Neuron (in vitro differentiated cells): ENCODE results near the gene PTCD1.
"Not testable (repeated sequence)": the region's sequence is repeated elsewhere in the genome, so short reads cannot be mapped to it uniquely, and the experiment has no call there.

Source experiments
- H2AFZ ChIP-seq: one replicate; pipeline ENCODE4 v1.6.1; 2013; ENCODE audit warnings: low read depth, mild to moderate bottlenecking, inconsistent platforms, low read length, moderate library complexity
- H3K27me3 ChIP-seq: one replicate; pipeline ENCODE4 v1.6.1; 2013; ENCODE audit warnings: low read length; ENCODE audit not compliant: insufficient read depth
- H3K36me3 ChIP-seq: one replicate; pipeline ENCODE4 v1.6.1; 2013; ENCODE audit warnings: low read length; ENCODE audit not compliant: insufficient read depth
- H3K4me1 ChIP-seq: one replicate; pipeline ENCODE4 v1.6.1; 2013; ENCODE audit warnings: low read length; ENCODE audit not compliant: insufficient read depth
- H3K4me3 ChIP-seq: 2 replicates; pipeline ENCODE4 v1.5.1; 2013; ENCODE audit warnings: mild to moderate bottlenecking, low read length, moderate library complexity
- H3K9me3 ChIP-seq: one replicate; pipeline ENCODE4 v1.6.1; 2013; ENCODE audit warnings: low read length

The PTCD1 gene

DNA sequence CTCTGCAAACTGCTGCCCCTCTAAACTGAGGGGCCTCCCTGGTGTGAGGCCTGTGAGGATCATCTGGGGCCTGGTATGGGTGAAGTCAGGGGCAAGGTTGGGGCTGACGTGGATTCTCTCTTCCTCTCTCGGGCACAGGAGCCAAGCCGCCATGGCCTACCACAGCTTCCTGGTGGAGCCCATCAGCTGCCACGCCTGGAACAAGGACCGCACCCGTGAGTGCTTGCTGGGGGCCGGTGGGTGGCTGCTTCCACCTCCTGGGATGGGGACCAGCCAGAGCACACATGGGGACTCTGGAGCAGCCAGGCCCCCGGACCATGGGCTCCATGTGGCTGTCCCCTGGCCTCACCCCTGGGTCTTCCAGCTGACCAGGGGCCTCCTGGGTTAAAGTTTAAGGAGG, 53.0 kb downstream of the PTCD1 start:
- H3K4me3 ChIP-seq: no peak overlapping the region
- H3K4me1 ChIP-seq: no peaks in the 10 kb centered on the region
- no peaks in the 10 kb centered on the region for H3K27me3 ChIP-seq
- H3K9me3 ChIP-seq: no peaks in the 10 kb centered on the region
- H2AFZ ChIP-seq: no peak overlapping the region
- H3K36me3 ChIP-seq: no peaks in the 10 kb centered on the region

DNA sequence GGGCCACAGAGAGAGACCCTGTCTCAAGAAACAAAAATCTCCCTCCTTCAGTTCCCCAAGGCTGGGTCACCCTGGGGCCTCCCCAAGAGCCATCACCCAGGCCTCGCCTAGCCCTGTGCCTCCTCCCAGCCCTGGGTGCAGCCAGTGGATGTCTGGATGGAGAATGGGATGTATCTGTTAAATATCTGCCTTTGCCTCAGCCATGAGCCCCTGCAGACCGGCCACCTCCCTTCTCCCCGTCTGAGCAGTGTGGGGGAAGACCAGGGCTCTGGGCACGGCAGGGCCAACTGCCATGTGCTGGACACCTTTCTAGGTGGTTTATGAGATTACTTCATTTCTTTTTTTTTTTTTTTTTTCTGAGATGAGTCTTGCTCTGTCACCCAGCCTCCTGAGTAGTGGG, 54.1 kb downstream of the PTCD1 start:
- no peaks in the 10 kb centered on the region for H3K9me3 ChIP-seq
- H3K4me3 ChIP-seq: no peak overlapping the region
- no peaks in the 10 kb centered on the region for H3K36me3 ChIP-seq
- H3K27me3 ChIP-seq: no peaks in the 10 kb centered on the region
- H2AFZ ChIP-seq: no peak overlapping the region
- no peaks in the 10 kb centered on the region for H3K4me1 ChIP-seq

DNA sequence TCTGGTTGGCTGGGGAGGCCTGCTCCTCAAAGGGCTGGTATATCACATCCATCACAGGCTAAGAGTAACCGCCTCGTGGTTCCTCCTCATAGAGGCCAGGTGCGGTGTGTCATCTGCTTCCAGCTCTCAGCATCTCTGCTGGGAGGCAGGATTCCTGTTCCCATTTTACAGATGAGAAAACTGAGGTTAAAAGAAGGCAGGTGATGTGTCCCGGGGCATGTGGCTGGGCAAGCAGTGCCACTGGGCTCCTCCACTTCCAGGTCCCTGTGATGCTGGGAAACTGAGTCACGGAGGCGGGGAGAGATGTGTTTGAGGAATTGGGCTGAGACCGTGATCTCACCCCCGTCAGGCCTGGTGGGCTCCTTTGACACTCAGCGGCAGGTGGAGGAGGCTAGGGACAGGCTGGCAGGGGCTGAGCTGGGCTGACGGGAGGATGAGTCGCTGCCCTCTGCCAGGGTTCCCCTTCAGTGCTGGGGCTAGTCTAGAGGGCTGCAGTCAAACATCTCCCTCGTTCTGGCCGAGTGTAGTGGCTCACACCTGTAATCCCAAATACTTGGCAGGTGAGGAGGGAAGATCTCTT, 54.7 kb downstream of the PTCD1 start:
- Histone ChIP-seq H2AFZ (no peak overlapping the region), H3K4me1 (no peaks in the 10 kb centered on the region), H3K27me3 (no peaks in the 10 kb centered on the region), H3K36me3 (no peaks in the 10 kb centered on the region), H3K4me3 (no peak overlapping the region), H3K9me3 (no peaks in the 10 kb centered on the region)

DNA sequence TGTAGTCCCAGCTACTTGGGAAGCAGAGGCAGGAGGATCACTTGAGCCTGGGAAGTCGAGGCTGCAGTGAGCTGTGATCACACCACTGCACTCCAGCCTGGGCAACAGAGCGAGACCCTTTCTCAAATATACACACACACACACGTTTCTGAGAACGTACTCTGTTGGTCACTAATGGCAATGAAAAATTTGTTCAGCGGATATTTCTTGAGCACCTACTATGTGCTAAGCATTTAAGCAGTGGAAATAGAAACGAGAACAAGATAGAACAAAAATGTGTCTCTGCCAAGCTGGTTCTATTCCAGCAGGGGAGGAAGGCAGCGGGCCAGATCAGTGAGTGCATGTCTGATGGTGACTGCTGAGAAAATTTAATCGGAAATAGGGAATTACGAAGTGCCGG, 55.4 kb downstream of the PTCD1 start:
- H3K36me3 ChIP-seq: no peaks in the 10 kb centered on the region
- no peak overlapping the region for H3K4me3 ChIP-seq
- H2AFZ ChIP-seq: no peak overlapping the region
- no peaks in the 10 kb centered on the region for H3K27me3 ChIP-seq
- H3K4me1 ChIP-seq: no peaks in the 10 kb centered on the region
- no peaks in the 10 kb centered on the region for H3K9me3 ChIP-seq

DNA sequence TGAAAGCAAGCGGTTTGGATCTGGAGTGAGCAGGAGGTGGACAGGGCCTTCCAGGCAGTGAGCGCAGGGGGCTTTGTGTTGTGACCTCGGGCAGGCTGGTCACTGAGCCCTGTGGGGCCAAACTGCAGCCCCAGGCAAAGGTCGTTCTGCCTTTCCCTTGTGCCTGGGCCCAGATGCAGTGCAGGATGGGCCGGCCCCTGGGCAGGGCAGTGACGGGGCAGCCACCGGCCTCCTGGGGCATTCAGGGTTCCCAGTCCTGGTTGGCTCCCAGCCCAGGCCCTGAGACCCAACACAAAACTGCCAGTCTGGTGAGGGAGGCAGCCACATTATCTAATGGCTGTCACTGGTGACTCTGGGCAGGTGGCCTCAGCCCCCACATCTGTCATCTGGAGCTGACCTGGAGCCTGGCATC, 56.9 kb downstream of the PTCD1 start:
- Histone ChIP-seq H3K36me3 (no peaks in the 10 kb centered on the region), H2AFZ (no peak overlapping the region), H3K4me3 (no peak overlapping the region), H3K4me1 (no peaks in the 10 kb centered on the region), H3K27me3 (no peaks in the 10 kb centered on the region), H3K9me3 (no peaks in the 10 kb centered on the region)

DNA sequence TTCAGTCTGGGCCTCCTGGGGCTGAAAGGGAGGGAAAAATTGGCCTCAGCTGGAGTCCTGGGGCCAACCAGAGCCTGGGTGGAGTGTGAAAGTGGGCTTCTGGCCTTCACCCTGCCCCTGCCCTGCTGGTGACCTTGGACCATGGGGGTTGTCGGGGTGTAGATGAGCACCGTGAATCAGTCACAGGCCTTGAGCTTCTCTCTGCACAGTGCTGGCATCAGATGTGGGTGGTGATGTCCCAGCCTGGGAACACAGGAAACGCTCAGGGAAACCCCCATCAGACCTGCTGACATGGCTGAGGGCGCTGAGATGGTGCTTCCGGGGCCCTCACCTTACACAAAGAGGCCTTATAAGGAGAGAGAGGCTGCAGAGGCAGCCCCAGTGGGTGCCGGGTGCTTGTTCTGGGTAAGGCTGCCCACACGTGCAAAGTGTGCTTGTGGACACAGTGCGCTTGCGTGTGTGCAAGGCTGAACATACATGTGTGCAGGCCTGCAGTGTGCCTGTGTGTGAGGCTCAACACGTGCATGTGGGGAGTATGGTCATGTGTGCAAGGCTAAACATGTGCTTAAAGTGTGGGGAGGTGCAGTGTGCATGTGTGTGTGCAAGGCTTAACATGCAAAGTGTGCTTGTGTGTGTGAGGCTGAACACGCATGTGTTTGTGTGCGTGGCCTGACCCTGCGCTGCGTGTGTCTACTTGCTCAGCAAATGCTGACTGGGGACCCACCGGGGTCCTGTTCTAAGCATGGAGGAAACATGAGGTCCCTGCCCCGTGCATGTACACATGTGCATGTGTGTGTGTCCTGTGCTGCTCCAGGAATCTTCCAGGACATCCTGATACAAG, 57.6 kb downstream of the PTCD1 start:
- H3K4me1 ChIP-seq: no peaks in the 10 kb centered on the region
- H3K4me3 ChIP-seq: no peak overlapping the region
- no peak overlapping the region for H2AFZ ChIP-seq
- no peaks in the 10 kb centered on the region for H3K27me3 ChIP-seq
- no peaks in the 10 kb centered on the region for H3K36me3 ChIP-seq
- H3K9me3 ChIP-seq: no peaks in the 10 kb centered on the region

DNA sequence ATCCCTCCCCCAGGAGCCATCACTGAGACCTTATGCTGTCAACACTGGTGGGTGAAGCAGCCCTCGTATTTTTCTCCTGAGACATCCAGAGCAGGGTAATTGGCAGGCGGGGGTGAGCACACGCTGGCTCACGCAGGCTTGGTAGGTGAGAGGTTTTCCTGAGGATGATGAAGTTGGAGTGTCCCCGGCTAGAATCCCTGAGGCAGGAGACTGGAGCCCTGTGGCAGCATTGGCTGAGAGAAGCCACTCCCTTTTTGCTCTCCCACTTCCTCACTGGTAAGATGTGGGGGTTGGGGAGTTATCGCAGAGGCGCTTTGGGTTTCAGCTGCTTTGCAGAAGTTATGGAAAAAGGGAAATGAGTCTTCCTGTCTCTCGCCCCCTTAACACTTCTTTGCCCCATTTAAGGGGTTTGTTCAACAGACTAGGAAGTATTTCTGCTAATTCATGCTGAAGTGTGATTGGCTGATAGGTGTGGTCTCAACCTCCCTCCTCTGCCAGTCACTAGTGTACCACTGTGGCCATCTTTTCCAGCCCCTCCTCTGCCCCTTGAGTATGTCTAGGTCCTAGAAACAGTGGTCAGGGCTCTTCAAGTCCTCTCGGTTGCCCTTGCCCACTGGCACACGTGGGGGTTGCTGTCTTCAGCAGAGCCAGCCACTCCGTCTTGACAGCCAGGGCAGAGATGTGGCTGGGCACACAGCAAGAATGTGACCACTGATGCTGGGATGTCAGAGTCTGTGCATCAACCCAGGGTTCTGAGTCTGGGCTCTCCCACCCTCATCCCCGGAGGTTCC, 58.4 kb downstream of the PTCD1 start:
- no peaks in the 10 kb centered on the region for H3K36me3 ChIP-seq
- H3K27me3 ChIP-seq: no peaks in the 10 kb centered on the region
- H2AFZ ChIP-seq: no peak overlapping the region
- no peak overlapping the region for H3K4me3 ChIP-seq
- no peaks in the 10 kb centered on the region for H3K4me1 ChIP-seq
- no peaks in the 10 kb centered on the region for H3K9me3 ChIP-seq

DNA sequence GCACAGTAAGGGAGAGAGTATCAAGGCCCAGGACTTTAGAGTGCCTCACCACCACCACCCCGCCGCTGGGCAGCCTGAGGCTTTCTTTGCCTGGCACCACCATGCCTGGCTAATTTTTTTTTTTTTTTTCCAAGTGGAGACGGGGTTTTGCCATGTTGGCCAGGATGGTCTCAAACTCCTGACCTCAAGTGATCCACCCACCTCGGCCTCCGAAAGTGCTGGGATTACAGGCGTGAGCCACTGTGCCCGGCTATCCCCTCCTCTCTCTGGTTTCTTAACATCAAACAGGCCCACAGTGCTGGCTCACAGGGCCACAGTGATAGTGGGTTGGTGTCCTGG, 58.9 kb downstream of the PTCD1 start:
- H3K4me3 ChIP-seq, H3K4me1 ChIP-seq, H3K9me3 ChIP-seq, H2AFZ ChIP-seq, H3K36me3 ChIP-seq, H3K27me3 ChIP-seq: not testable (repeated sequence)

DNA sequence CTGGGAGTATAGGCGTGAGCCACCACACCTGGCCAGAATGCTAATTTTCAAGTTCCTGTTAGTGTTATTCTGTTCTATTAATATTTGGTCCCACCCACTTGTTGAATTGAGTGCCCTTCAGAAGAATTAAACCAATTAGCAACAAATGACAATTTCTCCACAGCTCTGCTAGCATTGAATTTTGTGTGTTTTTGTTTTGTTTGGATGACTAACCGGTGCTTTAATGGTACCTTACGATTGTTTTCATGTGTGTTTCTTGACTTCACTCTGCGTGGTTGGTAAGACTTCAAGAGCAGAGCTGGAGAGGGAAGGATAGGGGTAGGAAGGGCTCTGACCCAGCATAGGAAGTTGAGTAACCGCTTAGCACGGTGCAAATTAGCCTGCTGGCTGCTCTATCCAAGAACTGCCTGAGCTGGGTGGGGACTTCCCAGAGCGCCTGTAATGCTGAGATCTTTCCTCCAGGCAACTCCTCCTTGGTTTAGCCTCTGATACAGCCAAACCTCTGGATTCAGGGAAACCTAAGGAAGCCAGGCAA, 59.5 kb downstream of the PTCD1 start:
- no peaks in the 10 kb centered on the region for H3K36me3 ChIP-seq
- no peak overlapping the region for H2AFZ ChIP-seq
- no peak overlapping the region for H3K4me3 ChIP-seq
- H3K4me1 ChIP-seq: no peaks in the 10 kb centered on the region
- no peaks in the 10 kb centered on the region for H3K27me3 ChIP-seq
- H3K9me3 ChIP-seq: no peaks in the 10 kb centered on the region

DNA sequence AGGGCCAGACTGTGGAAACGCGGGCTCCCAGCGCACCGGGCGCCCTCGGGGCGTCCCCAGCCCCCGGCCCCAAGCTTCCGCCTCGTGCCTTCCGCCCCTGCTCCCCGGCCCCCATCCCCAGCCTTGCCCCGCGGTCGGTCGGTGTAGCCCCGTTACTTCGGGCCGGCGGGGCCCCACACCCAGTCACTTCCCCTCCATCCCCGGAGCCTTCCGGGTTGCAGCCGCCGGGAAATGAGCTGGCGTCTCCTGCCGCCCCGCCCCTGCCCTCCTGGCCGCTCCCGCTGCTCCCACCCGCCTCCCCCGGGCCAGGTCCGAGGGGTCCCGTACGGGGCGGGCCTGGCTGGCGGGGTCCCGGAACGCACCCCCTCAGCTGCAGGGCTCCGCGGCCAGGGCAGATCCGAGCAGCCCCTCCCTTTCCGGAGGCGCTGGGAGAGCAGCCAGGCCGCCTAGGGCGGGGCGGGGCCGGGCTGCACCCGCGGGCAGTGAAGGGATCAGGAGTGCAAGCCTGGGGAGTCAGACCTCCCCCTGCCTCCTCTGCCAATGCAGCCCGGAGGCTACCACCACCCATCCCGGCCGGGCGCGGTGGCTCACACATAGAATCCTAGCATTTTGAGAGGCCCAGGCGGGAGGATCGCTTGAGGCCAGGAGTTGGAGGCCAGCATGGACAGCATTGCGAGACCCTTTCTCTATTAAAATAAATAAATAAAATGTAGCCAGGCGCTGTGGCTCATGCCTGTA, 63.4 kb downstream of the PTCD1 start:
- Histone ChIP-seq H3K9me3 (no peaks in the 10 kb centered on the region), H3K4me3 (peak overlapping the region; percentile 58), H3K27me3 (no peaks in the 10 kb centered on the region), H2AFZ (peak overlapping the region; percentile 90), H3K4me1 (no peaks in the 10 kb centered on the region), H3K36me3 (peaks cover 2% of the 10 kb centered on the region)

DNA sequence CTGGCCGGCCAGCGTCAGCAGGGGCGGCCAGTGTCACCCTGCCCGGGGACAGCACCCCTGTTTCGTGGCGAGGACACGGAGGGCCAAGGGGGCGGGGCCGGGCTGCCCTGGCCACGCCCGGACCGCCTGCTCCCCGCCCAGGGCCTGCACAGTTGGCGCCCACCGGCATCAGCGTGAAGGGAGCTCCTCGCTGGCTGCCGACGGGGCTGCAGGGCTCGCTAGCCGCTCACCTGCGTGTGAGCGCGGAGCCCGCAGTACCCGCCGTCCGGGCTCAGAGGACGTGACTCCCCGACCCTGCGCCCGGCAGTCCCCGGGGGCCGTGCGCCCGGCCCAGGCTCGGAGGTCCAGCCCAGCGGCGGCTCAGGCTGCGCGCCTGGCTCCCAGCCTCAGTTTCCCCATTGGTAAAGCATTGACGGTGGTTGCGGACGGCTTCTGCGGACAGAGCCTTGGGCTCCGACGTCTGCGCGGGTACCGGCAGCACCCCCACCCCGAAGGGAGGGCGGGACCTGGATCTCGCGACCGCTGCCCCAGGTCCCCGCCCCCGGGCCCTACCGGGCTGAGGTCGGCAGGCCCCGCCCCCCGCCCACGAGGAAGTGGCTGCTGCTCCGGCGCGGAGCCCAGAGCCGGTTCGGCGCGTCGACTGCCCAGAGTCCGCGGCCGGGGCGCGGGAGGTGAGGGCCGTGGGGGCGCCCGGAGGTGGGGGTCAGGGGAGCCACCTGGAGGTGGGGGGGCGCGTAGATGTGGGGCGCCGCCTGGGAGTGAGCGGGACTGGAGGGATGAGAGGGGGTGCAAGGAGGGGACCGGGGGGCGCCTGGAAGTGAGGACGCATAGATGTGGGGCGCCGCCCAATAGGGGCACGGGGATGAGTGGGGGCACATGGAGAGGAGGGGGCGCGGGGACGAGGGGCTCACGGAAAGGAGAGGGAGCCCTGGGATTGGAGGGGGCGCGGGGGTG, 64.2 kb downstream of the PTCD1 start, which contains the start of gene ARPC1B:
TSS of gene ARPC1B (plus strand) at position 620 of the 954 bp plus-strand sequence. CDS start 10,985 bp downstream, outside the sequence.
- Histone ChIP-seq H3K27me3 (no peaks in the 10 kb centered on the region), H3K9me3 (no peaks in the 10 kb centered on the region), H3K36me3 (peaks cover 2% of the 10 kb centered on the region), H3K4me1 (no peaks in the 10 kb centered on the region), H3K4me3 (peak within 1 kb of the TSS; percentile 58), H2AFZ (peak within 1 kb of the TSS; percentile 90)
